ENCODE results near the gene ANXA7.

- no peak for TF ChIP-seq POLR2A (IDR thresholded peaks at IDR 0.05; ENCODE audit: low read length)
- no peak for TF ChIP-seq GATA1 (IDR thresholded peaks at IDR 0.05; ENCODE audit: low read depth, low read length)
Measured at GRCh38 chr10:73408978-73409521, 4.8 kb downstream of the ANXA7 start.

Measured in erythroblast (primary cell).